Prostate gland (tissue), 2 donors: ENCODE results near the gene IL16. TPM values are rescaled to one million over a fixed set of nuclear protein-coding genes. Genes with fewer than 3 reads are reported as not detected.

Source experiments
- DNase-seq: peaks from one replicate; pipeline ENCODE4 v3.0.0-alpha.2; 2019; ENCODE audit warnings: low spot score
- H3K27ac ChIP-seq, 2 donors: fragments of 200-600 bp; sonication (generic); 2 replicates each; pipeline ENCODE4 v1.5.1; 2017 to 2019
- H3K27me3 ChIP-seq: fragments of 200-600 bp; sonication (generic); replicated peaks from 2 replicates; pipeline ENCODE4 v1.5.1; 2019; ENCODE audit not compliant: insufficient read depth
- H3K36me3 ChIP-seq, 2 donors: fragments of 200-600 bp; sonication (generic); 1 replicate in 1 of 2; 2 replicates in 1 of 2; pipeline versions ENCODE4 v1.5.1 to v1.8.1; 2017 to 2019
- H3K4me1 ChIP-seq: fragments of 200-600 bp; sonication (generic); replicated peaks from 2 replicates; pipeline ENCODE4 v1.5.1; 2019
- H3K4me3 ChIP-seq, 2 donors: fragments of 200-600 bp; sonication (generic); 2 replicates each; pipeline ENCODE4 v1.5.1; 2017 to 2019
- H3K9me3 ChIP-seq: fragments of 200-600 bp; sonication (generic); 2 replicates; pipeline ENCODE4 v1.5.1; 2017
- CTCF ChIP-seq, 4 experiments: fragments of 200-600 bp in 2 of 4; fragments of 450-650 bp in 2 of 4; sonication (generic) in 2 of 4; IDR thresholded peaks; 1 replicate in 3 of 4; 2 replicates in 1 of 4; pipeline ENCODE4 v1.5.1; 2016 to 2019; ENCODE audit warnings: antibody characterized with exemption in 4 of 4, mild to moderate bottlenecking in 2 of 4, moderate library complexity in 2 of 4
- POLR2A ChIP-seq: fragments of 450-650 bp; IDR thresholded peaks from one replicate; pipeline ENCODE4 v1.6.1; 2016; ENCODE audit warnings: antibody characterized with exemption, mild to moderate bottlenecking
- POLR2AphosphoS5 ChIP-seq: sonication (generic); formaldehyde crosslinking; IDR thresholded peaks from one replicate; pipeline ENCODE4 v1.6.1; 2017; ENCODE audit warnings: antibody characterized with exemption
- WGBS: methylation state at CpG from one replicate; pipeline ENCODE4 v1.1.5; 2018; 5-methylcytosine and 5-hydroxymethylcytosine counted together
- intact Hi-C: fragments of 100-400 bp; cut with DNase I; formaldehyde crosslinking; loops from one replicate; pipeline ENCODE4 v1.14.2; 2022
- total RNA-seq, 2 donors: library from RNA; depleted of rRNA; stranded (reverse); fragments of >200 nt; gene quantifications; one replicate each; pipeline ENCODE4 v1.1.0, GENCODE V29; 2016

IL16 gene
- total RNA-seq, 2 donors from 2014 or later, result 2.7 to 9.9 TPM

GRCh38 chr15:81361891-81362290, 165.2 kb downstream of the IL16 start:
- H3K36me3 ChIP-seq, result no peaks in the 10 kb centered on the region
- no peaks in the 10 kb centered on the region for H3K9me3 ChIP-seq
- intact Hi-C loops, result no loop called here
- no peaks in the 10 kb centered on the region for H3K4me1 ChIP-seq
- H3K4me3 ChIP-seq, result no peak overlapping the region
- DNase-seq, result no peak
- H3K27ac ChIP-seq, result no peak overlapping the region
- H3K27me3 ChIP-seq, result no peaks in the 10 kb centered on the region
- 96% methylated on average over 7 of the region's 7 CpGs for WGBS
- TF ChIP-seq CTCF (IDR thresholded peaks at IDR 0.05) (no peak), POLR2A (no peak)

- 84% methylated on average over 11 of the region's 11 CpGs for WGBS
- TF ChIP-seq POLR2A, result no peak
- no peak for TF ChIP-seq CTCF (IDR thresholded peaks at IDR 0.05)
- TF ChIP-seq POLR2AphosphoS5, result no peak
- H3K4me3 ChIP-seq, result no peak overlapping the region
- no peak for DNase-seq
- H3K27ac ChIP-seq, result no peak overlapping the region
- no peaks in the 10 kb centered on the region for H3K4me1 ChIP-seq
- intact Hi-C loops, result no loop called here
- no peaks in the 10 kb centered on the region for H3K27me3 ChIP-seq
- H3K36me3 ChIP-seq, result no peaks in the 10 kb centered on the region
- no peaks in the 10 kb centered on the region for H3K9me3 ChIP-seq
Measured at GRCh38 chr15:81362790-81363189, 166.1 kb downstream of the IL16 start.

DNA sequence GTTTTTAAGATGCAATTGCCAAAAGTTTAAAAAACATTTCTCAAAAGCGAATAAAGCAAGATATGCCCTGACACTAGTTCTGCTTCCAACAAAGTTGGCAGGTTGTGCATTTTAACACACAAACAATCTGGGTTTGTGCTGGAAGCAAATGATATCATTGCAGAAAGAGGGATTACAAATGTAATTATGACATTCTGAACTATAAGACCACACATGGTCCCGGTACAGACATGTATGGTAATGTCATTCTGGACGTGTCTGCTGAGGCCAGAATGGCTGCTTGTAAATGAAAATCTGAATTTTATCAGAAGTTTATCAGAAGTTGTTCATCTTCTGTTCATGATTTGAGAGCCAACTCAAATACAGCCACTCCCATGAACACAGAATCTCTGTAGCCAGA, 166.6 kb downstream of the IL16 start:
- no peak for DNase-seq
- Histone ChIP-seq H3K27ac (no peak overlapping the region), H3K4me1 (no peaks in the 10 kb centered on the region), H3K36me3 (no peaks in the 10 kb centered on the region), H3K4me3 (no peak overlapping the region), H3K9me3 (no peaks in the 10 kb centered on the region), H3K27me3 (no peaks in the 10 kb centered on the region)
- TF ChIP-seq POLR2A, result no peak
- TF ChIP-seq CTCF (IDR thresholded peaks at IDR 0.05), result no peak
- no peak for TF ChIP-seq POLR2AphosphoS5
- 27% methylated on average over 3 of the region's 3 CpGs for WGBS
- intact Hi-C loops, result no loop called here

Other genes with a start within 250 kb of the IL16 start
- 10 to 100 TPM; 28.0 to 33.9 TPM for gene MESD, start 207.1 kb upstream of the IL16 start, total RNA-seq
- 10 to 100 TPM; 19.3 to 25.4 TPM for gene TLNRD1, start 196.0 kb upstream of the IL16 start, total RNA-seq
- gene CFAP161, start 62.6 kb upstream of the IL16 start, total RNA-seq, result 1 to 10 TPM in 1 of 2 donors, not detected in 1; 2.9 TPM
- 10 to 100 TPM; 19.6 to 23.2 TPM for gene STARD5, start 127.3 kb downstream of the IL16 start, total RNA-seq
- gene TMC3, start 177.3 kb downstream of the IL16 start, total RNA-seq, result under 1 TPM; 0.14 to 0.23 TPM